Tibial nerve (tissue), 4 donors: ENCODE measurements around the gene SORL1-AS1.
"Not testable (repeated sequence)": the region's sequence is repeated elsewhere in the genome, so short reads cannot be mapped to it uniquely, and the experiment has no call there.

Experiments
- DNase-seq, 2 donors: peaks; one replicate each; pipeline ENCODE4 v3.0.0-alpha.2; 2019; ENCODE audit warnings: low spot score in 2 of 2
- H3K27ac ChIP-seq, 4 donors: fragments of 200-600 bp; sonication (generic) in 3 of 4; one replicate each; pipeline ENCODE4 v1.5.1; 2017 to 2019; ENCODE audit warnings: mild to moderate bottlenecking in 1 of 4
- H3K27me3 ChIP-seq, 2 donors: fragments of 200-600 bp; sonication (generic) in 1 of 2; one replicate each; pipeline versions ENCODE4 v1.5.1 to v1.6.0; 2017 to 2019
- H3K36me3 ChIP-seq, 3 donors: fragments of 200-600 bp; sonication (generic); one replicate each; pipeline ENCODE4 v1.5.1; 2018 to 2019
- H3K4me1 ChIP-seq, 4 donors: fragments of 200-600 bp; sonication (generic) in 3 of 4; one replicate each; pipeline ENCODE4 v1.5.1; 2017 to 2019
- H3K4me3 ChIP-seq, 4 donors: fragments of 200-600 bp; sonication (generic) in 3 of 4; one replicate each; pipeline ENCODE4 v1.5.1; 2017 to 2019; ENCODE audit warnings: mild to moderate bottlenecking in 1 of 4, moderate library complexity in 1 of 4
- H3K9me3 ChIP-seq, 4 donors: fragments of 200-600 bp; sonication (generic) in 3 of 4; one replicate each; pipeline ENCODE4 v1.5.1; 2017 to 2019
- CTCF ChIP-seq, 5 experiments: fragments of 200-600 bp in 3 of 5; fragments of 450-650 bp in 2 of 5; sonication (generic) in 3 of 5; IDR thresholded peaks; one replicate each; pipeline ENCODE4 v1.5.1; 2016 to 2019; ENCODE audit warnings: antibody characterized with exemption in 5 of 5, mild to moderate bottlenecking in 3 of 5, moderate library complexity in 2 of 5
- EP300 ChIP-seq, 2 donors: sonication (generic); formaldehyde crosslinking; IDR thresholded peaks; one replicate each; pipeline ENCODE4 v1.6.1; 2017; ENCODE audit warnings: antibody characterized with exemption in 2 of 2, mild to moderate bottlenecking in 1 of 2
- POLR2A ChIP-seq, 2 donors: fragments of 450-650 bp; IDR thresholded peaks; one replicate each; pipeline ENCODE4 v1.6.1; 2017; ENCODE audit warnings: antibody characterized with exemption in 2 of 2, mild to moderate bottlenecking in 2 of 2, moderate library complexity in 2 of 2
- WGBS, 2 donors: methylation state at CpG; one replicate each; pipeline ENCODE4 v1.1.5; 2018; 5-methylcytosine and 5-hydroxymethylcytosine counted together

The SORL1-AS1 gene

DNA sequence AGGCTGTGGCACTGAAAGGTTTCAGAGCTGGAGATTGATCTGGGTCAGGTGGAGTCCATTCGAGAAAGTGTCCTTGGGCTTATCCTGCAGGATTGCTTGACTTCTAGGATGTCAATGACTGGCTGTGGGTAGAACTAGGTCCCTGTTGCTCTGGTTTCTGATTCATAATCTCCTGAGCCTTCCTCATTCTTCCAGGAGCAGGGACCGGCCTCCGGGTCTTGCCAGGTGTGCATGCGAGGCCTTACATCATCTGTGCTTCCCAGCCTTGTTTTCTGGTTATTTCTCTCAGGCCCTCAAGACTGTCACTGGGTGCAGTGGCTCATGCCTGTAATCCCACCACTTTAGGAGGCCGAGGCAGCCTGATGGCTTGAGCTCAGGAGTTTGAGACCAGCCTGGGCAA is 33.3 kb upstream of the SORL1-AS1 start:
- H3K27me3 ChIP-seq = no peaks in the 10 kb centered on the region

GRCh38 chr11:121485216-121485615 is 32.4 kb upstream of the SORL1-AS1 start:
- Histone ChIP-seq H3K9me3 (no peaks in the 10 kb centered on the region), H3K36me3 (no peaks in the 10 kb centered on the region), H3K4me1 (peaks cover 0 to 7% (median 0%) of the 10 kb centered on the region in 4 donors), H3K27ac (no peak overlapping the region), H3K27me3 (no peaks in the 10 kb centered on the region), H3K4me3 (no peak overlapping the region)
- 82 to 88% methylated on average over 7 of the region's 7 CpGs for WGBS, 2 donors
- no peak for DNase-seq
- TF ChIP-seq EP300 (IDR thresholded peaks at IDR 0.05) (no peak), CTCF (IDR thresholded peaks at IDR 0.05) (no peak), POLR2A (IDR thresholded peaks at IDR 0.05) (no peak)

More for the DNA sequence above, 33.3 kb upstream of the SORL1-AS1 start:
- 88 to 96% methylated on average over 5 of the region's 5 CpGs for WGBS, 2 donors
- DNase-seq = no peak
- H3K27ac ChIP-seq = no peak overlapping the region
- no peaks in the 10 kb centered on the region for H3K36me3 ChIP-seq
- peaks cover 0 to 7% (median 0%) of the 10 kb centered on the region in 4 donors for H3K4me1 ChIP-seq
- TF ChIP-seq EP300 (IDR thresholded peaks at IDR 0.05) (no peak), CTCF (IDR thresholded peaks at IDR 0.05) (no peak), POLR2A (IDR thresholded peaks at IDR 0.05) (no peak)
- no peak overlapping the region for H3K4me3 ChIP-seq
- H3K9me3 ChIP-seq = no peaks in the 10 kb centered on the region

- no peak for DNase-seq
- Histone ChIP-seq H3K9me3 (no peaks in the 10 kb centered on the region), H3K27me3 (no peaks in the 10 kb centered on the region), H3K4me1 (peaks cover 0 to 11% (median 0%) of the 10 kb centered on the region in 4 donors), H3K27ac (no peak overlapping the region), H3K4me3 (no peak overlapping the region), H3K36me3 (no peaks in the 10 kb centered on the region)
- TF ChIP-seq CTCF (IDR thresholded peaks at IDR 0.05) (no peak), EP300 (IDR thresholded peaks at IDR 0.05) (no peak), POLR2A (IDR thresholded peaks at IDR 0.05) (no peak)
- WGBS, 2 donors = 68 to 80% methylated on average over 4 of the region's 4 CpGs
Observed at GRCh38 chr11:121483805-121484480, 31.2 kb upstream of the SORL1-AS1 start.

DNA sequence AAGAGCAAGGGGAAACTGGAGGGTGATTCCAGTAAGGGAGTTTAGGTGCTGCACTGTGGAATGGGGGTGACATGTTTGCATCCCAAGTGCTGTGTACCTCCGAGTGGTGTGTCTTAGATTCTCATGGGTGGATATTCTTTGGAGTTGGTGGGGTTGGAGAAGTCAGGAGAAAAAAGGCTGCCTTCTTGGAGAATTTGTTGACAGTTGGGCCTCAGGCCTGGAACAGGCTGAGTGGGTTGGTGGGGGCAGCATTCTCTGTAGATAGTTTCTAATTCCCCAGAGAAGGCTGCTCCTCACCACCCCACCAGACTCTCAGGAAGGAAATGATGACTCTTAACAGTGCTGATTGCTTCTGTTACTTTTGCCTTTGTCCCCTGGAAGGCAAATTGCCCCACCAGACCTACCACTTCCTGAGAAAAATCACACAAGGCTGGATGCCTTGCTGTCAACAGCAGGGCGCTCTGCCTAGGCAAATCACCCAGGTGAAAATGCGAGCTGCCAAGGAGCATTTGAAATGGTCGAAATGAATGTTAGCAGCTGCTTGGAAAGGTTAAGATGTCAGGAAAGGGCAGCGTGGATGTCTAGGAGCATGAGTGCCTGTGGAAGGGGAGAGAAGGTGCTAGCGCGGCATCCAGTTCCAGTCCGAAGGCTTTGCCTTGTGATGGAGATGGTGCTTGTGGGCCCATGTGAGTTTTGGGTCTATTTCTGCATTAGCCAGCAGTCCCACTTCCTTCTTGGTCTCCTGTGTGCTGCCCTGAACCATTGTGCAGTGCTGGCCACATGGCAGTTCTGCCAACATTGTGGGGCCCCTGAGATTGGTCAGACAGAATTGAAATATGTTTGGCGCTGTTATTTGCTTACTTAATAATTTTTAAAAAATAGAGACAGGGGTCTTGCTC is 29.7 kb upstream of the SORL1-AS1 start:
- no peak for DNase-seq
- H3K36me3 ChIP-seq = no peaks in the 10 kb centered on the region
- WGBS, 2 donors = 76 to 81% methylated on average over 9 of the region's 9 CpGs

GRCh38 chr11:121481484-121482230 is 28.9 kb upstream of the SORL1-AS1 start:
- not testable (repeated sequence) for H3K4me3 ChIP-seq, H3K36me3 ChIP-seq, H3K27ac ChIP-seq, DNase-seq, H3K9me3 ChIP-seq, H3K27me3 ChIP-seq
- 80 to 91% methylated on average over 2 of the region's 2 CpGs for WGBS, 2 donors
- H3K4me1 ChIP-seq = peaks cover 0 to 15% (median 0%) of the 10 kb centered on the region in 4 donors

More for the DNA sequence above, 29.7 kb upstream of the SORL1-AS1 start:
- no peaks in the 10 kb centered on the region for H3K9me3 ChIP-seq
- no peak for TF ChIP-seq POLR2A (IDR thresholded peaks at IDR 0.05)
- TF ChIP-seq CTCF (IDR thresholded peaks at IDR 0.05) = no peak
- no peak for TF ChIP-seq EP300 (IDR thresholded peaks at IDR 0.05)
- no peak overlapping the region for H3K4me3 ChIP-seq
- H3K27ac ChIP-seq = no peak overlapping the region
- H3K4me1 ChIP-seq = peaks cover 0 to 15% (median 0%) of the 10 kb centered on the region in 4 donors
- no peaks in the 10 kb centered on the region for H3K27me3 ChIP-seq
